Mesenchymal stem cell (in vitro differentiated cells and primary cell): ENCODE results near the gene PAX1. TPM values are rescaled to one million over a fixed set of nuclear protein-coding genes. Genes with fewer than 3 reads are reported as not detected.

ENCODE experiments used
- small RNA-seq: library from polyadenylated mRNA; stranded (forward); fragments of <200 nt; extraction: miRNeasy Mini kit (QIAGEN cat#:217004); gene quantifications from one replicate; pipeline ENCODE3, GENCODE V24; 2013; ENCODE audit warnings: low read depth

Gene PAX1

Small RNA genes lying within 50 kb of the gene (small RNA-seq; reads per million reads assigned to genes)
- gene RPL41P1 = not detected
